HepG2 (cell line): ENCODE data around the gene ASCC3. TPM values are rescaled to one million over a fixed set of nuclear protein-coding genes. Genes with fewer than 3 reads are reported as not detected.

Experiments used
- ARID2 ChIP-seq: sonication (generic); formaldehyde crosslinking; IDR thresholded peaks from 2 replicates; pipeline ENCODE4 v1.8.1; 2022; ENCODE audit warnings: mild to moderate bottlenecking, missing genetic modification reagents, borderline replicate concordance
- ASH2L ChIP-seq: fragments of 300-600, 200-600 bp; sonication (generic); IDR thresholded peaks from 2 replicates; pipeline ENCODE4 v1.7.0; 2017; ENCODE audit warnings: low read depth, mild to moderate bottlenecking, moderate library complexity, mixed read lengths, low read length; ENCODE audit not compliant: insufficient read length
- BHLHE40 ChIP-seq: IDR thresholded peaks from 2 replicates; pipeline ENCODE4 v1.6.1; 2011; ENCODE audit warnings: low read length, improper control_type of control experiment
- DNMT1 ChIP-seq: sonication (generic); formaldehyde crosslinking; IDR thresholded peaks from 2 replicates; pipeline ENCODE4 v1.5.1; 2020; ENCODE audit warnings: mild to moderate bottlenecking, missing genetic modification reagents
- ETV6 ChIP-seq: sonication (generic); formaldehyde crosslinking; conservative IDR thresholded peaks from 2 replicates; pipeline ENCODE4 v1.4.0; 2020; ENCODE audit warnings: missing genetic modification reagents
- FOSL1 ChIP-seq: sonication (generic); formaldehyde crosslinking; IDR thresholded peaks from 2 replicates; pipeline ENCODE4 v1.9.0; 2021; ENCODE audit warnings: missing genetic modification reagents, borderline replicate concordance
- IRX3 ChIP-seq: sonication (generic); formaldehyde crosslinking; IDR thresholded peaks from 2 replicates; pipeline ENCODE4 v1.8.1; 2023; ENCODE audit warnings: mild to moderate bottlenecking, low read depth, missing genetic modification reagents, borderline replicate concordance
- KLF16 ChIP-seq, 2 experiments: sonication (generic) in 1 of 2; formaldehyde crosslinking in 1 of 2; IDR thresholded peaks; 2 replicates each; pipeline versions ENCODE4 v1.6.1 to v1.8.0; 2016 to 2023; ENCODE audit warnings: missing genetic modification reagents in 2 of 2, missing compliant biosample characterization in 1 of 2
- MED1 ChIP-seq: sonication (generic); formaldehyde crosslinking; IDR thresholded peaks from 2 replicates; pipeline ENCODE4 v1.4.0; 2020; ENCODE audit warnings: missing genetic modification reagents
- PBX3 ChIP-seq: sonication (generic); formaldehyde crosslinking; IDR thresholded peaks from 2 replicates; pipeline ENCODE4 v1.8.1; 2023; ENCODE audit warnings: missing genetic modification reagents, inconsistent platforms, borderline replicate concordance
- SIX1 ChIP-seq: sonication (generic); formaldehyde crosslinking; IDR thresholded peaks from 2 replicates; pipeline ENCODE4 v1.4.0; 2020; ENCODE audit warnings: missing genetic modification reagents, borderline replicate concordance
- SOX13 ChIP-seq, 3 experiments: fragments of 450-650 bp in 1 of 3; sonication (generic) in 1 of 3; formaldehyde crosslinking in 1 of 3; IDR thresholded peaks in 2 of 3; conservative IDR thresholded peaks in 1 of 3; 2 replicates each; pipeline versions ENCODE4 v1.5.0 to v1.6.1; 2016 to 2020; ENCODE audit warnings: antibody characterized with exemption in 1 of 3, mild to moderate bottlenecking in 1 of 3, missing compliant biosample characterization in 1 of 3, missing genetic modification reagents in 1 of 3, moderate library complexity in 1 of 3
- TBP ChIP-seq: sonication (generic); formaldehyde crosslinking; IDR thresholded peaks from 2 replicates; pipeline ENCODE4 v1.5.0; 2020; ENCODE audit warnings: missing genetic modification reagents
- TBX3 ChIP-seq: fragments of 450-650 bp; IDR thresholded peaks from 2 replicates; pipeline ENCODE4 v1.6.1; 2017; ENCODE audit warnings: antibody characterized with exemption, mild to moderate bottlenecking, inconsistent platforms, borderline replicate concordance
- TCF7L2 ChIP-seq: IDR thresholded peaks from 2 replicates; pipeline ENCODE4 v1.6.1; 2011; ENCODE audit warnings: mild to moderate bottlenecking, low read depth, low read length, moderate library complexity
- TRIM24 ChIP-seq: sonication (generic); formaldehyde crosslinking; IDR thresholded peaks from 2 replicates; pipeline ENCODE4 v1.8.0; 2022; ENCODE audit warnings: mild to moderate bottlenecking, missing genetic modification reagents
- ZKSCAN5 ChIP-seq: sonication (generic); formaldehyde crosslinking; IDR thresholded peaks from 2 replicates; pipeline ENCODE4 v1.5.1; 2020; ENCODE audit warnings: mild to moderate bottlenecking, missing genetic modification reagents
- ZNF431 ChIP-seq: sonication (generic); formaldehyde crosslinking; IDR thresholded peaks from 2 replicates; pipeline ENCODE4 v1.9.0; 2022; ENCODE audit warnings: missing genetic modification reagents, low read depth, mild to moderate bottlenecking, borderline replicate concordance
- ZNF576 ChIP-seq: sonication (generic); formaldehyde crosslinking; IDR thresholded peaks from 2 replicates; pipeline ENCODE4 v1.4.0; 2020; ENCODE audit warnings: mild to moderate bottlenecking, missing genetic modification reagents
- polyA plus RNA-seq, 8 experiments: library from polyadenylated mRNA; depleted of rRNA in 3 of 8; stranded (reverse) in 7 of 8; unstranded in 1 of 8; fragments of >200 nt; fragmentation: Illumina TruSeq in 4 of 8; extraction: Trizol in 4 of 8; gene quantifications; 2 replicates each; pipeline versions ENCODE4 v1.2.1 to v1.2.3, GENCODE V29; 2011 to 2016; ENCODE audit warnings: low read depth in 4 of 8, missing spikeins in 1 of 8, mixed read lengths in 1 of 8; ENCODE audit not compliant: insufficient read depth in 1 of 8
- total RNA-seq, 5 experiments: library from RNA; depleted of rRNA; stranded (reverse); fragments of >200 nt; fragmentation: Illumina TruSeq; extraction: Trizol; gene quantifications; 2 replicates each; pipeline ENCODE4 v1.2.3, GENCODE V29; 2016; ENCODE audit warnings: low read depth in 1 of 5
- TF ChIP-seq, protein P1 (sequence below): IDR thresholded peaks from 2 replicates; pipeline ENCODE4 v1.6.1; 2016; ENCODE audit warnings: control low read depth
- TF ChIP-seq, protein P2 (sequence below): sonication (generic); formaldehyde crosslinking; IDR thresholded peaks from 2 replicates; pipeline ENCODE4 v1.5.0; 2020; ENCODE audit warnings: mild to moderate bottlenecking, missing genetic modification reagents

Gene ASCC3
- total and polyA plus RNA-seq, 2 of the 13 experiments (the other 11 are each of a cell fraction or from before 2014, with no cell fraction given) = 23.1 to 55.7 TPM

DNA sequence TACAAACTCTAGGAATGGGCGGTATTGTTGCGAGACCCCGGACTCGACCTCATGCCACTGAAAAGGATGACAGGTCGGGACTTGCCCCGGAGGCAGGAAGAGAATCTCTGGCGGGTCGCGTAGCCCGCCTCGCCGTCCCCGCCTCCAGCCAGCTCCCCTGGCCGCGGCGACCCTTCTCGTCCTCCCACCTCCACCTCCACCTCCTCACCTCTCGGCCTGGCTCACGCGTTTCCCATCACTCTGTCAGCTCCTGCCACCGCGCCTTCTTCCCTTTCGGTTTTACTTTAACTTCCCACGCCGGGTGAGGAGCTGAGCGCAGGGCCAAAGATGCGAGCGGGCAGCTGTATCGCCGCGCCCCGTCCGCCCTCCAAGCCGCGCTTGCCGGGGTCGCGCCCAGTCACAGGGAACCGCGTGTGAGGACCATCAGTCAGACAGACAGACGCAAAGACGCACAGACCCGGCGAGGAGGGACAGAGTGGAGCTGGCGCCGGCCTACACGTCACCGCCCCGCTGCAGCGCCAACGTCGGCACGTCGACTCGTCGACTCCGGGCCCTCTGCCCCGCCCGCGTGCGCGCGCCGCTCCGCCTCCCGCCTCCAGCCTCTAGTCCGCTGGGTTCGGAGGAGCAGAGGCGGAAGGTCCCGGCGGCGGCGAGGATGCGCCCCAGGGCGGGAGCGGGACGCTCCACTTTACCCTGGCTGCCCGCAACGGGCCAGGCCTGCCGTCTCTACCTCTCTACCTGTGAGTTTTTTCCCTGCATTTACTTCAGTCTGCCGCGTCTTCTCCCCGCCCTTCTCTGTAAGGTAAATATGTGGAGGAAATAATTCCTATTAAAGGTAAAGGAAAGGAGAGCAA, at the start of gene ASCC3 (continued):
- TF ChIP-seq FOSL1 (no peak), MED1 (peak; percentile 63; the same call in 1 of the 2 replicates), SIX1 (CRISPR knock-in tag) (no peak), TBX3 (peak; percentile 23; the same call in 1 of the 2 replicates), ZKSCAN5 (CRISPR knock-in tag) (no peak), ETV6 (CRISPR knock-in tag) (no peak), ZNF431 (CRISPR knock-in tag) (peak; percentile 78; the same call in 1 of the 2 replicates), SOX13 (IDR thresholded peaks at IDR 0.05) (no peak), SOX13 (CRISPR knock-in tag; conservative IDR thresholded peaks at IDR 0.05 in 1 of 2, IDR thresholded peaks at IDR 0.05 in 1 of 2) (peak in 1 of 2 experiments; percentile 58; a peak in 2 of 4 replicates), TRIM24 (CRISPR knock-in tag) (no peak), KLF16 (CRISPR knock-in tag; IDR thresholded peaks at IDR 0.05) (peak in 1 of 2 experiments; percentile 85; a peak in 2 of 4 replicates), PBX3 (CRISPR knock-in tag) (no peak), TCF7L2 (no peak), ARID2 (no peak), DNMT1 (CRISPR knock-in tag) (peak; percentile 92), ZNF576 (CRISPR knock-in tag) (peak; percentile 9; the same call in 1 of the 2 replicates), BHLHE40 (0 out of 2 replicates have a peak, but pooled peaks have one; percentile 11), IRX3 (CRISPR knock-in tag) (peak; percentile 28; the same call in 1 of the 2 replicates), TBP (no peak), ASH2L (peak; percentile 99)
- TF ChIP-seq, protein P1, sequence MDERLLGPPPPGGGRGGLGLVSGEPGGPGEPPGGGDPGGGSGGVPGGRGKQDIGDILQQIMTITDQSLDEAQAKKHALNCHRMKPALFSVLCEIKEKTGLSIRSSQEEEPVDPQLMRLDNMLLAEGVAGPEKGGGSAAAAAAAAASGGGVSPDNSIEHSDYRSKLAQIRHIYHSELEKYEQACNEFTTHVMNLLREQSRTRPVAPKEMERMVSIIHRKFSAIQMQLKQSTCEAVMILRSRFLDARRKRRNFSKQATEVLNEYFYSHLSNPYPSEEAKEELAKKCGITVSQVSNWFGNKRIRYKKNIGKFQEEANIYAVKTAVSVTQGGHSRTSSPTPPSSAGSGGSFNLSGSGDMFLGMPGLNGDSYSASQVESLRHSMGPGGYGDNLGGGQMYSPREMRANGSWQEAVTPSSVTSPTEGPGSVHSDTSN = no peak
- TF ChIP-seq, protein P2, sequence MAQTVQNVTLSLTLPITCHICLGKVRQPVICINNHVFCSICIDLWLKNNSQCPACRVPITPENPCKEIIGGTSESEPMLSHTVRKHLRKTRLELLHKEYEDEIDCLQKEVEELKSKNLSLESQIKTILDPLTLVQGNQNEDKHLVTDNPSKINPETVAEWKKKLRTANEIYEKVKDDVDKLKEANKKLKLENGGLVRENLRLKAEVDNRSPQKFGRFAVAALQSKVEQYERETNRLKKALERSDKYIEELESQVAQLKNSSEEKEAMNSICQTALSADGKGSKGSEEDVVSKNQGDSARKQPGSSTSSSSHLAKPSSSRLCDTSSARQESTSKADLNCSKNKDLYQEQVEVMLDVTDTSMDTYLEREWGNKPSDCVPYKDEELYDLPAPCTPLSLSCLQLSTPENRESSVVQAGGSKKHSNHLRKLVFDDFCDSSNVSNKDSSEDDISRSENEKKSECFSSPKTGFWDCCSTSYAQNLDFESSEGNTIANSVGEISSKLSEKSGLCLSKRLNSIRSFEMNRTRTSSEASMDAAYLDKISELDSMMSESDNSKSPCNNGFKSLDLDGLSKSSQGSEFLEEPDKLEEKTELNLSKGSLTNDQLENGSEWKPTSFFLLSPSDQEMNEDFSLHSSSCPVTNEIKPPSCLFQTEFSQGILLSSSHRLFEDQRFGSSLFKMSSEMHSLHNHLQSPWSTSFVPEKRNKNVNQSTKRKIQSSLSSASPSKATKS (CRISPR knock-in tag) = no peak
